Testis (tissue), 3 donors: ENCODE results near the gene PARVB. TPM values are rescaled to one million over a fixed set of nuclear protein-coding genes. Genes with fewer than 3 reads are reported as not detected.

Experiments
- DNase-seq: peaks from one replicate; pipeline ENCODE4 v3.0.0-alpha.2; 2019
- H3K27ac ChIP-seq, 2 donors: fragments of 200-600 bp; sonication (generic); one replicate each; pipeline ENCODE4 v1.5.1; 2019
- H3K27me3 ChIP-seq: fragments of 200-600 bp; sonication (generic); one replicate; pipeline ENCODE4 v1.5.1; 2019
- H3K36me3 ChIP-seq: fragments of 200-600 bp; sonication (generic); one replicate; pipeline ENCODE4 v1.5.1; 2017; ENCODE audit warnings: low read depth; ENCODE audit errors: missing control alignments
- H3K4me1 ChIP-seq: fragments of 200-600 bp; sonication (generic); one replicate; pipeline ENCODE4 v1.5.1; 2019
- H3K4me3 ChIP-seq, 2 donors: fragments of 200-600 bp; sonication (generic); one replicate each; pipeline ENCODE4 v1.5.1; 2017 to 2019
- H3K9me3 ChIP-seq: fragments of 200-600 bp; sonication (generic); one replicate; pipeline ENCODE4 v1.5.1; 2017
- CTCF ChIP-seq, 3 experiments: fragments of 450-650 bp in 2 of 3; fragments of 200-600 bp in 1 of 3; sonication (generic) in 1 of 3; IDR thresholded peaks; one replicate each; pipeline ENCODE4 v1.5.1; 2016 to 2019; ENCODE audit warnings: antibody characterized with exemption in 3 of 3, mild to moderate bottlenecking in 2 of 3, moderate library complexity in 1 of 3
- POLR2A ChIP-seq: fragments of 450-650 bp; IDR thresholded peaks from one replicate; pipeline ENCODE4 v1.6.1; 2017; ENCODE audit warnings: antibody characterized with exemption, mild to moderate bottlenecking, moderate library complexity
- WGBS, 2 donors: methylation state at CpG; one replicate each; pipeline ENCODE4 v1.1.5; 2018; 5-methylcytosine and 5-hydroxymethylcytosine counted together
- intact Hi-C: fragments of 100-400 bp; cut with DNase I; formaldehyde crosslinking; loops from one replicate; pipeline ENCODE4 v1.15.1; 2023; ENCODE audit warnings: low total_unique reads
- polyA plus RNA-seq: library from polyadenylated mRNA; stranded (reverse); fragments of 350-450 nt; fragmentation: Illumina TruSeq; extraction: RNeasy Lipid Tissue Mini Kit (QIAGEN cat#74804); gene quantifications from one replicate; pipeline ENCODE4 v1.2.3, GENCODE V29; 2014; ENCODE audit warnings: low read depth, low replicate concordance; ENCODE audit not compliant: insufficient read depth
- total RNA-seq, 2 donors: library from RNA; depleted of rRNA; stranded (reverse); fragments of >200 nt; gene quantifications; one replicate each; pipeline ENCODE4 v1.2.3, GENCODE V29; 2016

The PARVB gene
- total and polyA plus RNA-seq, 3 donors from 2014 or later: 11.6 to 27.5 (median 23.7) TPM

- H3K4me1 ChIP-seq: no peaks in the 10 kb centered on the region
- intact Hi-C loops: no loop called here
- WGBS, 2 donors: 93 to 100% methylated on average over 3 of the region's 3 CpGs
- H3K27me3 ChIP-seq: no peaks in the 10 kb centered on the region
- no peak overlapping the region for H3K4me3 ChIP-seq
- no peaks in the 10 kb centered on the region for H3K36me3 ChIP-seq
- no peaks in the 10 kb centered on the region for H3K9me3 ChIP-seq
- TF ChIP-seq POLR2A (no peak), CTCF (IDR thresholded peaks at IDR 0.05) (no peak)
- no peak overlapping the region for H3K27ac ChIP-seq
- DNase-seq: no peak
These were observed 190.1 kb downstream of the PARVB start for GRCh38 chr22:44214187-44214586.

GRCh38 chr22:44214764-44215163 is 190.7 kb downstream of the PARVB start:
- Histone ChIP-seq H3K4me1 (no peaks in the 10 kb centered on the region), H3K27ac (no peak overlapping the region), H3K36me3 (no peaks in the 10 kb centered on the region), H3K4me3 (no peak overlapping the region), H3K27me3 (no peaks in the 10 kb centered on the region), H3K9me3 (no peaks in the 10 kb centered on the region)
- WGBS, 2 donors: 86 to 89% methylated on average over 6 of the region's 6 CpGs
- intact Hi-C loops: no loop called here
- TF ChIP-seq CTCF (IDR thresholded peaks at IDR 0.05): no peak
- no peak for TF ChIP-seq POLR2A
- no peak for DNase-seq

- intact Hi-C loops: no loop called here
- WGBS, 2 donors: 94 to 97% methylated on average over 4 of the region's 4 CpGs
- no peak overlapping the region for H3K27ac ChIP-seq
- DNase-seq: no peak
- no peaks in the 10 kb centered on the region for H3K4me1 ChIP-seq
- H3K36me3 ChIP-seq: no peaks in the 10 kb centered on the region
- H3K27me3 ChIP-seq: no peaks in the 10 kb centered on the region
- no peaks in the 10 kb centered on the region for H3K9me3 ChIP-seq
- no peak for TF ChIP-seq CTCF (IDR thresholded peaks at IDR 0.05)
- TF ChIP-seq POLR2A: no peak
- no peak overlapping the region for H3K4me3 ChIP-seq
These were observed 191.2 kb downstream of the PARVB start for GRCh38 chr22:44215287-44215686.

- H3K36me3 ChIP-seq: no peaks in the 10 kb centered on the region
- intact Hi-C loops: no loop called here
- H3K27me3 ChIP-seq: no peaks in the 10 kb centered on the region
- TF ChIP-seq CTCF (IDR thresholded peaks at IDR 0.05) (no peak), POLR2A (no peak)
- DNase-seq: no peak
- H3K27ac ChIP-seq: no peak overlapping the region
- no peaks in the 10 kb centered on the region for H3K4me1 ChIP-seq
- 81 to 85% methylated on average over 7 of the region's 7 CpGs for WGBS, 2 donors
- H3K9me3 ChIP-seq: no peaks in the 10 kb centered on the region
- no peak overlapping the region for H3K4me3 ChIP-seq
These were observed 193.2 kb downstream of the PARVB start for GRCh38 chr22:44217346-44217745.

- Histone ChIP-seq H3K4me1 (no peaks in the 10 kb centered on the region), H3K27ac (no peak overlapping the region), H3K36me3 (no peaks in the 10 kb centered on the region), H3K4me3 (no peak overlapping the region), H3K27me3 (no peaks in the 10 kb centered on the region), H3K9me3 (no peaks in the 10 kb centered on the region)
- no peak for DNase-seq
- no peak for TF ChIP-seq POLR2A
- no peak for TF ChIP-seq CTCF (IDR thresholded peaks at IDR 0.05)
- intact Hi-C loops: no loop called here
- 60 to 84% methylated on average over 2 to 6 of the region's 6 CpGs for WGBS, 2 donors
These were observed 194.0 kb downstream of the PARVB start for GRCh38 chr22:44218071-44218470.
